SKM-1 (cell line): ENCODE data around the gene GMPPB.
"Not testable (repeated sequence)": the region's sequence is repeated elsewhere in the genome, so short reads cannot be mapped to it uniquely, and the experiment has no call there.

Experiments used
- DNase-seq: peaks from one replicate; lab custom pipeline; 2025; ENCODE audit not compliant: unreplicated experiment; lab: John Stamatoyannopoulos, UW

GMPPB gene

GRCh38 chr3:49694409-49695070 lies 29.2 kb downstream of the GMPPB start:
- not testable (repeated sequence) for DNase-seq

- not testable (repeated sequence) for DNase-seq
Measured at GRCh38 chr3:49691481-49691880, 32.3 kb downstream of the GMPPB start.

- not testable (repeated sequence) for DNase-seq
Measured at GRCh38 chr3:49690856-49691255, 32.9 kb downstream of the GMPPB start.

- not testable (repeated sequence) for DNase-seq
Measured at GRCh38 chr3:49689908-49690624, 33.7 kb downstream of the GMPPB start.

- no peak for DNase-seq
Measured at GRCh38 chr3:49689046-49689907, 34.5 kb downstream of the GMPPB start, which contains the start of the genes MST1 and RNF123. Gene MST1, minus strand, starts transcription at chr3:49689474. Its CDS starts 783 bp downstream, at chr3:49688691. Gene RNF123, plus strand, starts transcription at chr3:49689557. Its CDS starts 1,609 bp downstream, at chr3:49691166.

- not testable (repeated sequence) for DNase-seq
Measured at GRCh38 chr3:49688338-49689045, 35.3 kb downstream of the GMPPB start.

GRCh38 chr3:49687424-49687795 lies 36.3 kb downstream of the GMPPB start:
- DNase-seq: not testable (repeated sequence)

- not testable (repeated sequence) for DNase-seq
Measured at GRCh38 chr3:49686769-49687423, 36.9 kb downstream of the GMPPB start.

GRCh38 chr3:49686346-49686745 lies 37.4 kb downstream of the GMPPB start:
- not testable (repeated sequence) for DNase-seq

GRCh38 chr3:49685846-49686245 lies 37.9 kb downstream of the GMPPB start:
- DNase-seq: not testable (repeated sequence)

- DNase-seq: not testable (repeated sequence)
Measured at GRCh38 chr3:49685103-49685502, 38.6 kb downstream of the GMPPB start.

- DNase-seq: not testable (repeated sequence)
Measured at GRCh38 chr3:49684453-49684852, 39.3 kb downstream of the GMPPB start.

GRCh38 chr3:49683162-49683561 lies 40.6 kb downstream of the GMPPB start:
- no peak for DNase-seq

- no peak for DNase-seq
Measured at GRCh38 chr3:49681543-49681942, 42.2 kb downstream of the GMPPB start.

GRCh38 chr3:49681232-49681522 lies 42.6 kb downstream of the GMPPB start:
- no peak for DNase-seq

GRCh38 chr3:49680493-49681231 lies 43.1 kb downstream of the GMPPB start:
- DNase-seq: no peak

GRCh38 chr3:49675912-49676311 lies 47.8 kb downstream of the GMPPB start:
- no peak for DNase-seq

- no peak for DNase-seq
Measured at GRCh38 chr3:49674497-49674983, 49.2 kb downstream of the GMPPB start.

GRCh38 chr3:49673715-49674496 lies 49.8 kb downstream of the GMPPB start, which contains the start of gene APEH:
Gene APEH, plus strand, starts transcription at chr3:49674351. Its CDS starts 51 bp downstream, at chr3:49674402.
- DNase-seq: no peak
